Caco-2 (cell line): ENCODE data around the gene CLIP3. TPM values are rescaled to one million over a fixed set of nuclear protein-coding genes. Genes with fewer than 3 reads are reported as not detected.

ENCODE experiments used
- BruUV-seq: library from RNA; stranded (reverse); fragments of 400-500 nt; replicated peaks from 2 replicates; lab custom pipeline; 2021; lab: Mats Ljungman, UMichigan
- CTCF ChIA-PET: fragments of 300-600 bp; sonication (Branson Sonifier 250); formaldehyde crosslinking; loops from one replicate; lab custom pipeline; 2022; ENCODE audit warnings: antibody characterized with exemption; lab: Charles Lee
- POLR2A ChIA-PET: fragments of 300-600 bp; sonication (Branson Sonifier 250); formaldehyde crosslinking; loops from one replicate; lab custom pipeline; 2022; ENCODE audit warnings: antibody characterized with exemption; lab: Charles Lee
- DNase-seq, 2 experiments: peaks; one replicate each; pipeline versions ENCODE4 v3.0.0 to v3.0.0-alpha.2; 2020 to 2022
- H3K27me3 ChIP-seq: replicated peaks from 2 replicates; pipeline ENCODE4 v1.6.0; 2011; ENCODE audit warnings: low read length; ENCODE audit not compliant: control insufficient read depth, insufficient read depth
- H3K36me3 ChIP-seq: 2 replicates; pipeline ENCODE4 v1.5.1; 2011; ENCODE audit warnings: low read length; ENCODE audit not compliant: control insufficient read depth, insufficient read depth
- H3K4me1 ChIP-seq: fragments of 250-450 bp; sonication (Bioruptor Pico); 2 replicates; pipeline ENCODE4 v1.5.1; 2020; ENCODE audit warnings: mild to moderate bottlenecking
- H3K4me3 ChIP-seq: 2 replicates; pipeline ENCODE4 v1.5.1; 2011; ENCODE audit warnings: low read depth, mild to moderate bottlenecking, control low read depth, low read length
- H3K9me3 ChIP-seq: fragments of 250-450 bp; sonication (Bioruptor Pico); 2 replicates; pipeline ENCODE4 v1.5.1; 2020; ENCODE audit warnings: mild to moderate bottlenecking, moderate library complexity
- H3K27ac Mint-ChIP-seq: one replicate; pipeline ENCODE4 v1.8.0; 2022; ENCODE audit warnings: mixed read lengths; ENCODE audit not compliant: unreplicated experiment
- H3K27me3 Mint-ChIP-seq: one replicate; pipeline ENCODE4 v1.8.0; 2022; ENCODE audit warnings: mixed read lengths; ENCODE audit not compliant: insufficient read depth, unreplicated experiment
- H3K36me3 Mint-ChIP-seq: one replicate; pipeline ENCODE4 v1.8.0; 2022; ENCODE audit warnings: mild to moderate bottlenecking, mixed read lengths; ENCODE audit not compliant: insufficient read depth, unreplicated experiment
- H3K4me1 Mint-ChIP-seq: one replicate; pipeline ENCODE4 v1.8.0; 2022; ENCODE audit warnings: low read depth, mixed read lengths; ENCODE audit not compliant: unreplicated experiment
- H3K4me3 Mint-ChIP-seq: one replicate; pipeline ENCODE4 v1.8.0; 2022; ENCODE audit warnings: mild to moderate bottlenecking, moderate library complexity, mixed read lengths; ENCODE audit not compliant: unreplicated experiment
- H3K9me3 Mint-ChIP-seq: one replicate; pipeline ENCODE4 v1.8.0; 2022; ENCODE audit warnings: mixed read lengths; ENCODE audit not compliant: unreplicated experiment
- intact Hi-C: fragments of 100-400 bp; cut with micrococcal nuclease; formaldehyde crosslinking; loops from one replicate; pipeline ENCODE4 v1.10.0; 2022; ENCODE audit not compliant: unreplicated experiment
- total RNA-seq: library from RNA; stranded (reverse); gene quantifications from 2 replicates; pipeline ENCODE4 v1.2.3, GENCODE V29; 2022
- TF ChIP-seq, protein P1 (sequence below), 2 experiments: fragments of 200-600 bp in 1 of 2; IDR thresholded peaks; 1 replicate in 1 of 2; 2 replicates in 1 of 2; pipeline versions ENCODE4 v1.5.1 to v1.8.0; 2011 to 2022; ENCODE audit warnings: antibody characterized with exemption in 1 of 2, control low read depth in 1 of 2, inconsistent platforms in 1 of 2, low read depth in 1 of 2, low read length in 1 of 2, mild to moderate bottlenecking in 1 of 2, moderate library complexity in 1 of 2; ENCODE audit not compliant: insufficient read depth in 1 of 2, severe bottlenecking in 1 of 2, unreplicated experiment in 1 of 2

CLIP3 gene
- total RNA-seq, 1 experiment from 2014 or later: 1.7 TPM

DNA sequence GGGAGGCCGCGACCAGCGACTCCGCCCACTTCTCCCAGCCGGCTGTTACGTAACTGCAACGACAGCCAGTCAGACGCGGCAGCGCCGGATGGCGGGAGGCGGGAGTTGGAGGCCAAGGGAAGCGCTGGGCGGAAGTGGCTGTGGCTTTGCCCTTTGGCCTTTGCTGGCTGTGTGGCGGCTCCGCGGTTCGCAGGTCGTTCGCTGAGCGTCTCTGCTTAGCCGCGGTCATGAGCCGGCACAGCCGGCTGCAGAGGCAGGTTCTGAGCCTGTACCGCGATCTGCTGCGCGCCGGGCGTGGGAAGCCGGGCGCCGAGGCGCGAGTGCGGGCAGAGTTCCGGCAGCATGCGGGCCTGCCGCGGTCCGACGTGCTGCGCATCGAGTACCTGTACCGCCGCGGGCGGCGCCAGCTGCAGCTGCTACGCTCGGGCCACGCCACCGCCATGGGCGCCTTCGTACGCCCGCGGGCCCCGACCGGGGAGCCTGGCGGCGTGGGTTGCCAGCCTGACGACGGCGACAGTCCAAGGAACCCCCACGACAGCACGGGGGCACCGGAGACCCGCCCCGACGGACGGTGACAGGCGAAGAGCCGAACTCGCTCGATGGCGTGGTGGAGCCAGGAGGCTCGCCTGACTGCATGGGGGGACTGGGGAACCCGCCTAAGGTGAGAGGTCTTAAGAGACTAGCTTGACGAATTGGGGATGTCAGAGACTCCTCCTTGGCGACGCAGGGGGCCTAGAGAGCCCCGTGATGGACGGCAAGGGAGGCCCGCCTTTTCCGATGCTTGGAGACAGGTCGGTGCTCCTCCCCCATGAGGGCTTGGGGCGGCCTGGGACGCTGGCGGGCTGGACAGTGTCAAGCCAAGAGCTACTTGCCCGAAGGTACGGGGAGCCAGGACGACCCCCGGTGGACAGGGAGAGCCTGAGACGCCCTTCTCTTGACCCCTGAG is 37.4 kb downstream of the CLIP3 start, which contains the start of gene SDHAF1:
TSS of gene SDHAF1 (plus strand) at position 141 of the 946 bp plus-strand sequence. CDS start at position 228, 87 bp downstream.
- DNase-seq: peak; percentile 97
- Histone ChIP-seq H3K4me3 (peak within 1 kb of the TSS; percentile 98), H3K4me1 (no peaks in the 10 kb centered on the region), H3K36me3 (no peaks in the 10 kb centered on the region), H3K9me3 (no peaks in the 10 kb centered on the region), H3K27me3 (no peaks in the 10 kb centered on the region)
- CTCF ChIA-PET: interaction anchor here (1.0 to 2.0 kb wide), 4 partner anchors 13 to 64 kb away, joined by 3 to 5 read pairs (median 4); partner anchors contain the start of genes ALKBH6, SYNE4 and THAP8
- peaks cover 32% of the 10 kb centered on the region for H3K36me3 Mint-ChIP-seq
- H3K27me3 Mint-ChIP-seq: no peaks in the 10 kb centered on the region
- H3K9me3 Mint-ChIP-seq: no peaks in the 10 kb centered on the region
- TF ChIP-seq, protein P1, sequence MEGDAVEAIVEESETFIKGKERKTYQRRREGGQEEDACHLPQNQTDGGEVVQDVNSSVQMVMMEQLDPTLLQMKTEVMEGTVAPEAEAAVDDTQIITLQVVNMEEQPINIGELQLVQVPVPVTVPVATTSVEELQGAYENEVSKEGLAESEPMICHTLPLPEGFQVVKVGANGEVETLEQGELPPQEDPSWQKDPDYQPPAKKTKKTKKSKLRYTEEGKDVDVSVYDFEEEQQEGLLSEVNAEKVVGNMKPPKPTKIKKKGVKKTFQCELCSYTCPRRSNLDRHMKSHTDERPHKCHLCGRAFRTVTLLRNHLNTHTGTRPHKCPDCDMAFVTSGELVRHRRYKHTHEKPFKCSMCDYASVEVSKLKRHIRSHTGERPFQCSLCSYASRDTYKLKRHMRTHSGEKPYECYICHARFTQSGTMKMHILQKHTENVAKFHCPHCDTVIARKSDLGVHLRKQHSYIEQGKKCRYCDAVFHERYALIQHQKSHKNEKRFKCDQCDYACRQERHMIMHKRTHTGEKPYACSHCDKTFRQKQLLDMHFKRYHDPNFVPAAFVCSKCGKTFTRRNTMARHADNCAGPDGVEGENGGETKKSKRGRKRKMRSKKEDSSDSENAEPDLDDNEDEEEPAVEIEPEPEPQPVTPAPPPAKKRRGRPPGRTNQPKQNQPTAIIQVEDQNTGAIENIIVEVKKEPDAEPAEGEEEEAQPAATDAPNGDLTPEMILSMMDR (IDR thresholded peaks at IDR 0.05; ENCODE audit: insufficient read depth in 1 of 2, low read depth in 1 of 2, low read length in 1 of 2, severe bottlenecking in 1 of 2, unreplicated experiment in 1 of 2): no peak
- intact Hi-C loops: loop anchor here (2.0 kb wide), 2 partner anchors 13 to 59 kb away; partner anchors contain the start of genes SYNE4, THAP8 and WDR62
- peaks cover 11% of the 10 kb centered on the region for H3K4me1 Mint-ChIP-seq
- peak within 1 kb of the TSS; percentile 93 for H3K27ac Mint-ChIP-seq
- peak within 1 kb of the TSS; percentile 95 for H3K4me3 Mint-ChIP-seq
- POLR2A ChIA-PET: interaction anchor here (0.6 to 2.2 kb wide), 4 partner anchors 8 to 47 kb away, joined by 3 to 15 read pairs (median 4); partner anchors contain the start of genes ALKBH6 and SYNE4
- BruUV-seq: TSS peak; percentile 43

DNA sequence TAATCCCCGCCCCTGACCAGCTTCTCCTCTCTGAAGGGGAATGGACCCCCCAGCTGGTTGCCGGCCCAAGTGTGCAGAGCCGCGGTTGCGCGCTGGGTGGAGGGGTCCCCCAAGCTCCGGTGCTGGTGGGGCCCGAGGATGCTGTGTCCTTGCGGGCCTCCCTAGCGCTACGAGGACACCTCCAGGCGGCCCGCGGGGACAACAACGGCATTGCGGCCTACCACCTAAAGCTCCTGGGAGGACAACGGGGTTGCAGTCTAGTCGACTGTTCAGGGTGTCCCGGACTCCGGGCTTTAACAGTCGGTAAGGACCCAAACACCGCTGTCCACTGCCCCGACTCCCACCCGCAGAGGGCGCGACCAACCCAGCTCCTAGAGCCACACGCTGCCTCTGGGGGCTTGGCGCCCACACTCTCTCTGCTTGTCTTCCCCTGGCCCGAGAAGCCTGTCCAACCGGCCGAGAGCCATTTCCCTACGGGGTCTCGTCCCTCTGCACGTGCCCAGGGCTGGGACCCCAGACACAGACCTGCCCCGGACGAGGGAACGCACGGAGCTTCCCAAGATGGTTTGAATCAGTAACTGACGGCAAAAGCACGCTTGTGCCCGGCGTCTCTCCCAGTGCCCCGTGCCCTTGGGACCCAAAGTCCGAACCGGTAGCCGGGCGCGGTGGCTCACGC is 38.6 kb downstream of the CLIP3 start:
- DNase-seq: no peak
- CTCF ChIA-PET: no interaction called here
- intact Hi-C loops: loop anchor here (2.0 kb wide), 2 partner anchors 15 to 61 kb away; partner anchors contain the start of genes SYNE4, THAP8 and WDR62
- POLR2A ChIA-PET: interaction anchor here (0.7 kb wide), 1 partner anchor 10 kb away, joined by 3 read pairs; no protein-coding TSS in a partner anchor
- Histone ChIP-seq H3K4me1 (no peaks in the 10 kb centered on the region), H3K36me3 (no peaks in the 10 kb centered on the region), H3K27me3 (no peaks in the 10 kb centered on the region), H3K9me3 (peaks cover 4% of the 10 kb centered on the region; the same call in 1 of the 2 replicates), H3K4me3 (peak overlapping the region; percentile 98; the same call in 1 of the 2 replicates)
- TF ChIP-seq, protein P1 (IDR thresholded peaks at IDR 0.05; ENCODE audit: insufficient read depth in 1 of 2, low read depth in 1 of 2, low read length in 1 of 2, severe bottlenecking in 1 of 2, unreplicated experiment in 1 of 2): no peak
- Mint-ChIP-seq H3K27me3 (no peaks in the 10 kb centered on the region), H3K36me3 (peaks cover 33% of the 10 kb centered on the region), H3K27ac (peak overlapping the region; percentile 93), H3K9me3 (no peaks in the 10 kb centered on the region), H3K4me3 (peak overlapping the region; percentile 95), H3K4me1 (peaks cover 11% of the 10 kb centered on the region)
- BruUV-seq: no TSS peak
